OCI-LY3 (cell line): ENCODE results near the gene RNF149.

Experiments
- H2AFZ ChIP-seq: fragments of 200-600, 300-600 bp; shearing (Covaris generic); 2 replicates; pipeline ENCODE4 v1.6.0; 2014; ENCODE audit warnings: antibody characterized with exemption, low read depth, low read length
- H3K27ac ChIP-seq: fragments of 200-600, 300-600 bp; sonication (generic); 2 replicates; pipeline ENCODE4 v1.5.1; 2014; ENCODE audit warnings: mild to moderate bottlenecking, low read length, moderate library complexity, mixed read lengths
- H3K27me3 ChIP-seq: fragments of 200-600, 300-600 bp; sonication (generic); 2 replicates; pipeline ENCODE4 v1.6.1; 2014; ENCODE audit warnings: low read depth, low read length, mixed read lengths
- H3K36me3 ChIP-seq: fragments of 200-600, 300-600 bp; sonication (generic); replicated peaks from 2 replicates; pipeline ENCODE3; 2014; ENCODE audit warnings: low read depth, low read length, mixed read lengths
- H3K4me1 ChIP-seq: fragments of 300-600, 200-600 bp; sonication (generic); 2 replicates; pipeline ENCODE4 v1.6.1; 2014; ENCODE audit warnings: low read length, mixed read lengths
- H3K4me2 ChIP-seq: fragments of 200-600, 300-600 bp; sonication (generic); 2 replicates; pipeline ENCODE4 v1.6.1; 2014; ENCODE audit warnings: low read length, mixed read lengths
- H3K4me3 ChIP-seq: fragments of 300-600, 200-600 bp; sonication (generic); 2 replicates; pipeline ENCODE4 v1.5.1; 2014; ENCODE audit warnings: antibody characterized with exemption, mild to moderate bottlenecking, low read length, moderate library complexity
- H3K79me2 ChIP-seq: fragments of 300-600, 200-600 bp; shearing (Covaris generic); 2 replicates; pipeline ENCODE4 v1.6.1; 2014; ENCODE audit warnings: mild to moderate bottlenecking, low read length, mixed read lengths
- H3K9ac ChIP-seq: fragments of 300-600, 200-600 bp; shearing (Covaris generic); 2 replicates; pipeline ENCODE4 v1.6.0; 2014; ENCODE audit warnings: mild to moderate bottlenecking, low read length, moderate library complexity
- H3K9me3 ChIP-seq: fragments of 200-600, 300-600 bp; shearing (Covaris generic); 2 replicates; pipeline ENCODE4 v1.6.1; 2014; ENCODE audit warnings: low read length, mixed read lengths; ENCODE audit not compliant: insufficient read depth
- H4K20me1 ChIP-seq: fragments of 200-600, 300-600 bp; sonication (generic); 2 replicates; pipeline ENCODE4 v1.6.1; 2016; ENCODE audit warnings: low read length, mixed read lengths; ENCODE audit not compliant: insufficient read depth
- EZH2phosphoT487 ChIP-seq: fragments of 200-600 bp; shearing (Covaris generic); IDR thresholded peaks from 2 replicates; pipeline ENCODE4 v1.6.1; 2018; ENCODE audit warnings: antibody characterized with exemption, mixed run types, low read depth
- TF ChIP-seq, protein P1 (sequence below): fragments of 200-600, 300-600 bp; sonication (generic); IDR thresholded peaks from 2 replicates; pipeline ENCODE4 v1.5.1; 2014; ENCODE audit warnings: antibody characterized with exemption, low read length, low read depth

RNF149 gene

DNA sequence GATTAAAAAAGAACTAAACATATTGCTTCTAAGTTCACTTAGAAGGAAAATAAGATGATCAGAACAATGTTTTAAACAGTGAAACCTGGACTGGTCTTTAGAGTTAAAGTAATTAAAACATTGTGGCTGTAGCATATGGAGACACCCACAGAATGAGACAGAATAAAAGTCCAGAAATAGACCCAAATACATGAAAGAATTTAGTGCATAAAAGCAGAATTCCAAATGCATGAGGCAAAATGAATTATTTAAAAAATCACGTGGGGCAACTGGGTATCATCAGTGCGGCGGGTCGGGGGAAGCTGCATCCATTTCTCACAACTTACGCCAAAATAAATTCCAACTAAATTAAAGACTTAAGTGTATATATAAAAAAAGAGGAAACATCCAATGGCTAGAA, 12.1 kb downstream of the RNF149 start:
- Histone ChIP-seq H3K9ac (no peak overlapping the region), H3K27ac (no peak overlapping the region), H3K27me3 (no peaks in the 10 kb centered on the region), H3K4me2 (no peak overlapping the region), H3K79me2 (no peaks in the 10 kb centered on the region), H3K4me3 (no peak overlapping the region), H3K36me3 (no peaks in the 10 kb centered on the region), H3K4me1 (peaks cover 13% of the 10 kb centered on the region), H2AFZ (no peak overlapping the region), H4K20me1 (no peaks in the 10 kb centered on the region), H3K9me3 (no peaks in the 10 kb centered on the region)
- TF ChIP-seq, protein P1, sequence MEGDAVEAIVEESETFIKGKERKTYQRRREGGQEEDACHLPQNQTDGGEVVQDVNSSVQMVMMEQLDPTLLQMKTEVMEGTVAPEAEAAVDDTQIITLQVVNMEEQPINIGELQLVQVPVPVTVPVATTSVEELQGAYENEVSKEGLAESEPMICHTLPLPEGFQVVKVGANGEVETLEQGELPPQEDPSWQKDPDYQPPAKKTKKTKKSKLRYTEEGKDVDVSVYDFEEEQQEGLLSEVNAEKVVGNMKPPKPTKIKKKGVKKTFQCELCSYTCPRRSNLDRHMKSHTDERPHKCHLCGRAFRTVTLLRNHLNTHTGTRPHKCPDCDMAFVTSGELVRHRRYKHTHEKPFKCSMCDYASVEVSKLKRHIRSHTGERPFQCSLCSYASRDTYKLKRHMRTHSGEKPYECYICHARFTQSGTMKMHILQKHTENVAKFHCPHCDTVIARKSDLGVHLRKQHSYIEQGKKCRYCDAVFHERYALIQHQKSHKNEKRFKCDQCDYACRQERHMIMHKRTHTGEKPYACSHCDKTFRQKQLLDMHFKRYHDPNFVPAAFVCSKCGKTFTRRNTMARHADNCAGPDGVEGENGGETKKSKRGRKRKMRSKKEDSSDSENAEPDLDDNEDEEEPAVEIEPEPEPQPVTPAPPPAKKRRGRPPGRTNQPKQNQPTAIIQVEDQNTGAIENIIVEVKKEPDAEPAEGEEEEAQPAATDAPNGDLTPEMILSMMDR, result no peak
- no peak for TF ChIP-seq EZH2phosphoT487

DNA sequence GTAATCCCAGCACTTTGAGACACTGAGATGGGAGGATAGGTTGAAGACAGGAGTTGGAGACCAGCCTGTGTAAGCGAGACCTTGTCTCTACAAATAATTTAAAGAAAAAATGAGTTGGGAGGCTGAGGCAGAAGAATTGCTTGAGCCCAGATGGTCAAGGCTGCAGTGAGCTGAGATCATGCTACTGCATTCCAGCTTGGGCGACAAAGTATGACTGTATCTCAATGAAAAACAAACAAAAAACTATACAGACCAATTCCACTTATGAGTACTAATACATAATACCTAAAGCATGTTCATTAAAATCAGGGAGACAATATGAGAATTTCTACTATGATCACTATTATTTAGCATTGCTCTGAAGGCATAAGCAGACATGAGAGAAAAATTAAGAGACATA, 12.6 kb downstream of the RNF149 start:
- Histone ChIP-seq H3K9ac (no peak overlapping the region), H3K4me1 (peaks cover 13% of the 10 kb centered on the region), H3K9me3 (no peaks in the 10 kb centered on the region), H4K20me1 (no peaks in the 10 kb centered on the region), H3K27me3 (no peaks in the 10 kb centered on the region), H3K79me2 (no peaks in the 10 kb centered on the region), H3K4me2 (no peak overlapping the region), H3K4me3 (no peak overlapping the region), H3K36me3 (no peaks in the 10 kb centered on the region), H2AFZ (no peak overlapping the region), H3K27ac (no peak overlapping the region)
- TF ChIP-seq EZH2phosphoT487, result no peak
- TF ChIP-seq, protein P1, result no peak

DNA sequence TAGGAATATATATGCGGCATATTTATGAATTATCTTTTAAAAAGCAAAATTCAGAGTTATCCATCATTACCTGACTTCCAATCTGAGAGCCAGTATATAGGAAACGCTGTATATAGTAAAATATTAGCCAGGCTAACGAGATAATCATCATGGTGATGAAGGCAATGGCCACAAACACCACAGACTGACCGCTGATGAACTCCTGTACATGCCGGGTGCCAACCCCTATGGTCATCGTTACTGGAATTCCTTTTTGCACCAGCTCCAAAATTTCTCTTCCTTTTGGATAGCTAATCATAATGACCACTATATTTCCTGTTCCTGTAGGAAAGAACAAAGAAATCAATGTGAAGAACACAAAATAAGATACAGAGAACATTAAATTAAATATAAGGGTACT, 13.6 kb downstream of the RNF149 start:
- Histone ChIP-seq H3K27me3 (no peaks in the 10 kb centered on the region), H4K20me1 (no peaks in the 10 kb centered on the region), H3K4me1 (peaks cover 5% of the 10 kb centered on the region), H3K4me2 (no peak overlapping the region), H3K36me3 (no peaks in the 10 kb centered on the region), H2AFZ (no peak overlapping the region), H3K4me3 (no peak overlapping the region), H3K9me3 (no peaks in the 10 kb centered on the region), H3K27ac (no peak overlapping the region), H3K9ac (no peak overlapping the region), H3K79me2 (no peaks in the 10 kb centered on the region)
- TF ChIP-seq, protein P1, result no peak
- TF ChIP-seq EZH2phosphoT487, result no peak

DNA sequence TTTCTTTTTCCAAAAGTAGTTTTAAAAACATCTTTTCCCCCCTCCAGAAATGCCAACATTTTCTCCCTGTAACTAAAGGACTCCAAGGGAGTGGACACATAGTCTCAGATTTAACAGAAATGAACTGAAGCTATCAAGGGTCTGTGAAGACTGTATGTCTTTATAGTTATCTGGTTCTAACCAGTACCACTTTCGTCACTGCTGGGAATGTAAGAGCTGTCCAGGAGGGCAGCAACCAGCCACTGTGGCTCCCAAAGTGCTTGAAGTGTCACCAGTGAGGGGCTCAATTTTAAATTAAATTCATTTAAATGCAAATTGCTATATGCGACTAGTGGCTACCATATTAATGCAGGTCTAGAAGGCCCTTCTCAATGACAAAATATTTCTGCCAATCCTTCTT, 15.0 kb downstream of the RNF149 start:
- H3K36me3 ChIP-seq, result no peaks in the 10 kb centered on the region
- H3K27ac ChIP-seq, result no peak overlapping the region
- H4K20me1 ChIP-seq, result no peaks in the 10 kb centered on the region
- TF ChIP-seq EZH2phosphoT487, result no peak
- TF ChIP-seq, protein P1, result no peak
- no peaks in the 10 kb centered on the region for H3K4me1 ChIP-seq
- no peak overlapping the region for H3K4me3 ChIP-seq
- H3K27me3 ChIP-seq, result no peaks in the 10 kb centered on the region
- H3K9ac ChIP-seq, result no peak overlapping the region
- H3K4me2 ChIP-seq, result no peak overlapping the region
- no peaks in the 10 kb centered on the region for H3K79me2 ChIP-seq
- no peaks in the 10 kb centered on the region for H3K9me3 ChIP-seq
- H2AFZ ChIP-seq, result no peak overlapping the region
